B cell (primary cell): ENCODE measurements around the gene C11orf91. TPM values are rescaled to one million over a fixed set of nuclear protein-coding genes. Genes with fewer than 3 reads are reported as not detected.

Experiments used
- ATAC-seq: fragments of 200-7000 bp; cut with Tn5 transposase; one replicate; pipeline ENCODE4 v1.10.0; 2021; ENCODE audit warnings: low read depth, mild to moderate bottlenecking, moderate number of reproducible peaks, moderate library complexity
- CTCF ChIA-PET: fragments of 350-600 bp; sonication (Branson Sonifier 250); formaldehyde crosslinking; loops from one replicate; lab custom pipeline; 2021; ENCODE audit warnings: antibody characterized with exemption, inconsistent platforms; lab: Charles Lee
- POLR2A ChIA-PET: fragments of 350-600 bp; sonication (Branson Sonifier 250); formaldehyde crosslinking; loops from one replicate; lab custom pipeline; 2021; ENCODE audit warnings: antibody characterized with exemption; lab: Charles Lee
- DNase-seq: peaks from one replicate; pipeline ENCODE4 v3.0.0; 2013
- H2AFZ ChIP-seq: 2 replicates; pipeline ENCODE4 v1.6.1; 2012; ENCODE audit warnings: mild to moderate bottlenecking, low read depth, low read length; ENCODE audit not compliant: insufficient read depth, poor library complexity, severe bottlenecking
- H3K27ac ChIP-seq, 2 donors: 1 replicate in 1 of 2; 2 replicates in 1 of 2; pipeline ENCODE4 v1.5.1; 2012 to 2013; ENCODE audit warnings: low read length in 2 of 2, mild to moderate bottlenecking in 2 of 2, moderate library complexity in 1 of 2
- H3K27me3 ChIP-seq, 4 experiments: fragments of 200-600 bp in 1 of 4; sonication (generic) in 1 of 4; replicated peaks in 1 of 4; 1 replicate in 2 of 4; 2 replicates in 2 of 4; pipeline versions ENCODE4 v1.6.1 to v1.7.0; 2013 to 2016; ENCODE audit warnings: low read length in 3 of 4, mild to moderate bottlenecking in 2 of 4, mixed read lengths in 1 of 4, moderate library complexity in 1 of 4; ENCODE audit not compliant: insufficient read depth in 4 of 4, control insufficient read depth in 3 of 4; ENCODE audit errors: control extremely low read depth in 1 of 4
- H3K36me3 ChIP-seq, 2 experiments: replicated peaks in 1 of 2; 1 replicate in 1 of 2; 2 replicates in 1 of 2; pipeline versions ENCODE4 v1.6.1 to v1.7.1; 2013; ENCODE audit warnings: low read length in 1 of 2; ENCODE audit not compliant: insufficient read depth in 2 of 2, control insufficient read depth in 1 of 2; ENCODE audit errors: control extremely low read depth in 1 of 2, extremely low read depth in 1 of 2
- H3K4me1 ChIP-seq, 2 donors: fragments of 200-600 bp in 1 of 2; sonication (generic) in 1 of 2; 1 replicate in 1 of 2; 2 replicates in 1 of 2; pipeline versions ENCODE4 v1.5.1 to v1.6.1; 2013 to 2017; ENCODE audit warnings: low read length in 2 of 2; ENCODE audit not compliant: control insufficient read depth in 2 of 2, insufficient read depth in 2 of 2
- H3K4me2 ChIP-seq: replicated peaks from 2 replicates; pipeline ENCODE3; 2012; ENCODE audit warnings: mild to moderate bottlenecking, low read depth, low read length; ENCODE audit not compliant: poor library complexity, severe bottlenecking
- H3K4me3 ChIP-seq, 5 experiments: fragments of 200-600 bp in 1 of 5; sonication (generic) in 1 of 5; 1 replicate in 3 of 5; 2 replicates in 2 of 5; pipeline versions ENCODE4 v1.5.1 to v1.7.0; 2011 to 2016; ENCODE audit warnings: low read length in 4 of 5, mild to moderate bottlenecking in 4 of 5, low read depth in 2 of 5, control low read depth in 1 of 5, moderate library complexity in 1 of 5; ENCODE audit not compliant: insufficient read depth in 1 of 5; ENCODE audit errors: control extremely low read depth in 1 of 5, extremely low read depth in 1 of 5
- H3K79me2 ChIP-seq: fragments of 200-600 bp; sonication (generic); one replicate; pipeline ENCODE4 v1.6.0; 2016; ENCODE audit warnings: low read length; ENCODE audit not compliant: control insufficient read depth, insufficient read depth
- H3K9ac ChIP-seq: fragments of 200-600 bp; sonication (generic); 2 replicates; pipeline ENCODE4 v1.6.1; 2017; ENCODE audit warnings: mild to moderate bottlenecking, low read length, moderate library complexity
- H3K9me3 ChIP-seq, 3 donors: one replicate each; pipeline versions ENCODE4 v1.6.1 to v1.7.1; 2013; ENCODE audit warnings: low read length in 2 of 3; ENCODE audit not compliant: control insufficient read depth in 2 of 3, insufficient read depth in 1 of 3; ENCODE audit errors: control extremely low read depth in 1 of 3
- H4K20me1 ChIP-seq: 2 replicates; pipeline ENCODE4 v1.6.0; 2012; ENCODE audit warnings: mild to moderate bottlenecking, low read length; ENCODE audit not compliant: insufficient read depth, control insufficient read depth, poor library complexity, severe bottlenecking
- H3K27ac Mint-ChIP-seq: one replicate; pipeline ENCODE4 v1.8.0; 2021; ENCODE audit warnings: mixed read lengths
- H3K27me3 Mint-ChIP-seq: one replicate; pipeline ENCODE4 v1.8.0; 2021; ENCODE audit warnings: mixed read lengths
- H3K4me1 Mint-ChIP-seq: one replicate; pipeline ENCODE4 v1.8.0; 2021; ENCODE audit warnings: mixed read lengths
- H3K4me3 Mint-ChIP-seq: one replicate; pipeline ENCODE4 v1.8.0; 2021; ENCODE audit warnings: mixed read lengths
- H3K9me3 Mint-ChIP-seq: one replicate; pipeline ENCODE4 v1.8.0; 2022; ENCODE audit warnings: mixed read lengths; ENCODE audit not compliant: insufficient read depth
- EZH2 ChIP-seq: IDR thresholded peaks from 2 replicates; pipeline ENCODE4 v1.6.1; 2012; ENCODE audit warnings: borderline replicate concordance, low read depth, mild to moderate bottlenecking, moderate library complexity, low read length; ENCODE audit not compliant: insufficient read depth, poor library complexity, severe bottlenecking
- WGBS: methylation state at CpG from one replicate; pipeline ENCODE4 v1.1.5; 2013; ENCODE audit warnings: missing lambda C conversion rate; ENCODE audit not compliant: insufficient coverage; 5-methylcytosine and 5-hydroxymethylcytosine counted together
- intact Hi-C: fragments of 100-400 bp; cut with micrococcal nuclease; formaldehyde crosslinking; loops from one replicate; pipeline ENCODE4 v1.10.0; 2022
- polyA plus RNA-seq: library from polyadenylated mRNA; depleted of rRNA; stranded (reverse); fragments of >200 nt; gene quantifications from 2 replicates; pipeline ENCODE4 v1.2.3, GENCODE V29; 2012
- total RNA-seq, 2 donors: library from RNA; stranded (reverse); fragments of 120-200 nt in 1 of 2; gene quantifications; 1 replicate in 1 of 2; 2 replicates in 1 of 2; pipeline versions ENCODE4 v1.2.3 to v1.2.4, GENCODE V29; 2013 to 2022
- TF ChIP-seq, protein P1 (sequence below): fragments of 200-600 bp; IDR thresholded peaks from one replicate; pipeline ENCODE4 v1.8.0; 2022; ENCODE audit warnings: antibody characterized with exemption, mild to moderate bottlenecking

C11orf91 gene
- total and polyA plus RNA-seq, 2 donors (not counting 1 experiment from before 2014, with no cell fraction given) = not detected

DNA sequence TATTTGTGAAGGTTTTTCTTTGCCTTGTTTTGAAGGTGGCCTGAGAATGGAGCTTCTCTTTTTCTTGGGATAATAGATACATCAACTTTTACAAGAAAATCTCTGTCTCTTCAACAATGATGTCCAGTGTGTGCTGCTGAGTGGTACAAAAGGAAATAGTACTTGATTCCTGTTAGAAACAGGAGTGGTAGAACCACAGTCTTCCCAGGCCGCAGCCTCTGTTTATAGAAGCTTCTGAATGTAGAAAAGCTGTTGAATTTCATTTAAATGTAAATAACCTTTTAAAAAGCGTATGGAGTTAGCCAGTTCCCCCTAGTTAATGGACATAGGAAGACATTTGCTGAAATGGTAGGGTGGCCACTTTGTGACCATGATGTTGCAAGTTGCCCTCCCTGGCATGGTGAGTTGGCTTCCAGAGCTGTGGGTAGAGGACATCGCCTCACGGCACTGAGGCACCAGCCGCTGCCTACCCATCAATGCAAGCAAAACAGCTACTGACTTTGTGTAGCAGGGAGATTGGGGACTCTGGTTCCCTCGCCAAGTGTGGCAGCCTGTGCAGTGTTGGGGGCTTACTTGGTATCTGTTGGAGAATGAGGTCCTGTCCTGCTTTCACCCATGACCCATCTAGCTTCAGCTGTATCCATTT is 31.6 kb downstream of the C11orf91 start:
- H3K9ac ChIP-seq = no peak overlapping the region
- H2AFZ ChIP-seq = no peak overlapping the region
- H3K27ac ChIP-seq = no peak overlapping the region
- H4K20me1 ChIP-seq = no peaks in the 10 kb centered on the region
- H3K4me1 ChIP-seq = no peaks in the 10 kb centered on the region
- no peaks in the 10 kb centered on the region for H3K9me3 Mint-ChIP-seq
- intact Hi-C loops = no loop called here
- no peak overlapping the region for H3K4me2 ChIP-seq
- DNase-seq (no peak), ATAC-seq (no peak)
- H3K27ac Mint-ChIP-seq = no peak overlapping the region
- 100% methylated on average over 1 of the region's 6 CpGs for WGBS
- H3K4me1 Mint-ChIP-seq = no peaks in the 10 kb centered on the region
- POLR2A ChIA-PET = no interaction called here
- TF ChIP-seq EZH2 = no peak
- TF ChIP-seq, protein P1, sequence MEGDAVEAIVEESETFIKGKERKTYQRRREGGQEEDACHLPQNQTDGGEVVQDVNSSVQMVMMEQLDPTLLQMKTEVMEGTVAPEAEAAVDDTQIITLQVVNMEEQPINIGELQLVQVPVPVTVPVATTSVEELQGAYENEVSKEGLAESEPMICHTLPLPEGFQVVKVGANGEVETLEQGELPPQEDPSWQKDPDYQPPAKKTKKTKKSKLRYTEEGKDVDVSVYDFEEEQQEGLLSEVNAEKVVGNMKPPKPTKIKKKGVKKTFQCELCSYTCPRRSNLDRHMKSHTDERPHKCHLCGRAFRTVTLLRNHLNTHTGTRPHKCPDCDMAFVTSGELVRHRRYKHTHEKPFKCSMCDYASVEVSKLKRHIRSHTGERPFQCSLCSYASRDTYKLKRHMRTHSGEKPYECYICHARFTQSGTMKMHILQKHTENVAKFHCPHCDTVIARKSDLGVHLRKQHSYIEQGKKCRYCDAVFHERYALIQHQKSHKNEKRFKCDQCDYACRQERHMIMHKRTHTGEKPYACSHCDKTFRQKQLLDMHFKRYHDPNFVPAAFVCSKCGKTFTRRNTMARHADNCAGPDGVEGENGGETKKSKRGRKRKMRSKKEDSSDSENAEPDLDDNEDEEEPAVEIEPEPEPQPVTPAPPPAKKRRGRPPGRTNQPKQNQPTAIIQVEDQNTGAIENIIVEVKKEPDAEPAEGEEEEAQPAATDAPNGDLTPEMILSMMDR = no peak
- CTCF ChIA-PET = no interaction called here
- H3K36me3 ChIP-seq = no peaks in the 10 kb centered on the region
- H3K9me3 ChIP-seq = no peaks in the 10 kb centered on the region
- H3K4me3 Mint-ChIP-seq = no peak overlapping the region
- no peak overlapping the region for H3K4me3 ChIP-seq
- H3K27me3 Mint-ChIP-seq = peaks cover 10% of the 10 kb centered on the region
- H3K27me3 ChIP-seq = peaks cover 0 to 5% (median 2%) of the 10 kb centered on the region in 4 experiments
- H3K79me2 ChIP-seq = no peaks in the 10 kb centered on the region

DNA sequence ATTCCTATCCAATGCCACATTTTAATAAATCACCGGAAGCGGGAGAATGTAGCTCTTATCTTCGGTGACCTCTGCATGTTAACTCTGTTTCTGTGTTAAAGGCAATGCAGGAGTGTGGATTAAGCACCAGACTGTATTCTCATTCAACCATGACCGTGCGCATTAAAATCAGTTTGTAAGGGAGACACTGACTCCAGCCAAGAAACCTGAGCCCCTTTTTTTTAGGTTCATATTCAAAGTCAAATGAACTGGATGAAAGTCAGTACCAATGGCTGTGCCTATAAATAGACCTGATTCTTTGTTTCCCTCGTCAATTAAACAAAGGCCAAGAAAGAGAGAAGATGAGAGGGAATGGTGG is 32.2 kb downstream of the C11orf91 start:
- no peak for ATAC-seq
- Histone ChIP-seq H3K9me3 (no peaks in the 10 kb centered on the region), H3K9ac (no peak overlapping the region), H3K4me1 (no peaks in the 10 kb centered on the region), H3K27ac (no peak overlapping the region), H3K79me2 (no peaks in the 10 kb centered on the region), H3K27me3 (peaks cover 0 to 7% (median 3%) of the 10 kb centered on the region in 4 experiments), H2AFZ (no peak overlapping the region), H4K20me1 (no peaks in the 10 kb centered on the region), H3K4me2 (no peak overlapping the region), H3K36me3 (no peaks in the 10 kb centered on the region), H3K4me3 (no peak overlapping the region)
- ChIA-PET POLR2A (no interaction called here), CTCF (no interaction called here)
- H3K9me3 Mint-ChIP-seq = no peaks in the 10 kb centered on the region
- H3K4me1 Mint-ChIP-seq = no peaks in the 10 kb centered on the region
- H3K4me3 Mint-ChIP-seq = no peak overlapping the region
- intact Hi-C loops = no loop called here
- no peak overlapping the region for H3K27ac Mint-ChIP-seq
- DNase-seq = no peak
- peaks cover 10% of the 10 kb centered on the region for H3K27me3 Mint-ChIP-seq
- TF ChIP-seq, protein P1 = no peak
- TF ChIP-seq EZH2 = no peak
- WGBS = no CpG with 5 or more reads among the region's 6 CpGs
